ENCODE data around the gene ITPRID2. TPM values are rescaled to one million over a fixed set of nuclear protein-coding genes. Genes with fewer than 3 reads are reported as not detected.
"Not testable (repeated sequence)": the region's sequence is repeated elsewhere in the genome, so short reads cannot be mapped to it uniquely, and the experiment has no call there.

Gene ITPRID2
- total RNA-seq, 4 donors from 2014 or later = 84.5 to 159 (median 114) TPM

DNA sequence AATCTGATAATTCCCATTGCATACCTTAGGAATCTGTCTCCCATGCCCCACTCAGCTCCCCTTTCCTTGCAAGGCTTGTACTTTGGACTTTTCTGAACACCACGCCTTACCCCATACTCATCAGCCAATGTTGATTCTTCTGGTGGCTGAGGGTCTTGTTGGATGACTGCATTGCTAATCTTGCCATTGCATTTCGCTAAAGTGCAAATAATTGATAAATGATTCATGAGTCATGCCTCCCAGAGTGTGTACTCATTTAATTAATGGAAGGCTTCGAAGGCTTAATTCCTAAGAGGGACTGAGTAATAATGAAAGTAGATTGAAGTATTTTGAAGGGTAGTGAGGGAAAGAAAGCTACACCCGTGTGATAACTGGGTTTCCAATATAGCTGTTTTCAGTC is 66.1 kb downstream of the ITPRID2 start:
- Histone ChIP-seq H3K36me3 (no peaks in the 10 kb centered on the region), H3K27me3 (no peaks in the 10 kb centered on the region), H3K9me3 (no peaks in the 10 kb centered on the region), H3K27ac (no peak overlapping the region), H3K4me3 (no peak overlapping the region), H3K4me1 (no peaks in the 10 kb centered on the region)
- TF ChIP-seq CTCF (IDR thresholded peaks at IDR 0.05) (no peak), POLR2A (IDR thresholded peaks at IDR 0.05) (no peak)
- DNase-seq = no peak
- intact Hi-C loops (cut with DNase I; ENCODE audit: low total_unique reads) = no loop called here

DNA sequence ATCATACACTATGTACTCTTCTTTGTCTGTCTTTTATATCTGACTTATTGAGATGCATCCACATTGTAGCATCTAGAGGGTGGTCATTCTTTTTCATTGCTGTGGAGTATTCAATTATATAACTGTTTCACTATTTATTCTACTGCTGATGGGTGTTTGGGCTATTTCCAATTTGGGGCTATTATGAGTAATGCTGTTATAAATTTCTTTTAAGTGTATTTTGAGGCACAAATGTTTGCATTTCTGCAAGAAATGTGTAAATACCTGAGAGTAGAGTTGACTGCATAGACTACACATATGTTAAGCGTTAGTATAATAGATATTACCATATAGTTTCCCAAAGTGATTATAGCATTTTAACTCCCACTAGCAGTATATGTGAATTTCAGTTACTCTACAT is 67.2 kb downstream of the ITPRID2 start:
- intact Hi-C loops (cut with DNase I; ENCODE audit: low total_unique reads) = no loop called here
- Histone ChIP-seq H3K36me3 (no peaks in the 10 kb centered on the region), H3K27me3 (no peaks in the 10 kb centered on the region), H3K9me3 (no peaks in the 10 kb centered on the region), H3K4me1 (no peaks in the 10 kb centered on the region), H3K27ac (no peak overlapping the region), H3K4me3 (no peak overlapping the region)
- TF ChIP-seq CTCF (IDR thresholded peaks at IDR 0.05) (no peak), POLR2A (IDR thresholded peaks at IDR 0.05) (no peak)
- DNase-seq = no peak

GRCh38 chr2:181959508-181959907 is 68.0 kb downstream of the ITPRID2 start:
- no peaks in the 10 kb centered on the region for H3K27me3 ChIP-seq
- no peaks in the 10 kb centered on the region for H3K9me3 ChIP-seq
- no peak overlapping the region for H3K27ac ChIP-seq
- no peak for TF ChIP-seq CTCF (IDR thresholded peaks at IDR 0.05)
- no peak for TF ChIP-seq POLR2A (IDR thresholded peaks at IDR 0.05)
- no peak for DNase-seq
- H3K36me3 ChIP-seq = no peaks in the 10 kb centered on the region
- intact Hi-C loops (cut with DNase I; ENCODE audit: low total_unique reads) = no loop called here
- no peaks in the 10 kb centered on the region for H3K4me1 ChIP-seq
- H3K4me3 ChIP-seq = no peak overlapping the region

GRCh38 chr2:181961167-181961566 is 69.6 kb downstream of the ITPRID2 start:
- not testable (repeated sequence) for H3K36me3 ChIP-seq, H3K4me1 ChIP-seq, H3K27me3 ChIP-seq, H3K4me3 ChIP-seq, H3K9me3 ChIP-seq, H3K27ac ChIP-seq, DNase-seq
- intact Hi-C loops (cut with DNase I; ENCODE audit: low total_unique reads) = loop anchor here (10.0 kb wide), 1 partner anchor 694 kb away; no protein-coding TSS in a partner anchor

DNA sequence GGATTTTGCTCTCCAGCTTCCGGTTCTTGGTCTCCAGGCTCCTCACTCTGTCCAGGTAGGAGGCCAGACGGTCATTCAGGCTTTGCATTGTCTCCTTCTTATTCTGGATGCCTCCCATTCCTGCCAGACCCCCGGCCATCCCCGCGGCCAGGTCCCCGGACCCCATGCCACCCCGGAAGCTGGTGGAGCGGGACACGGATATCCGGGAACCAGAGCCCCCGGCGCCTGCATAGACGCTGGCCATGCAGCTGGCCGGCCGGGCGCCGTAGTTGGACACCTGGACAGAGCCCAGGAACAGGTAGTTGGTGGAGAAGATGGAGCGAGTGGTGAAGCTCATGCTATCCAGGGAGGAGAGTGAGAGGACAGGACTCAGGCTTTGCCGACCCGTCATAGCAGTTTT is 70.6 kb downstream of the ITPRID2 start:
- no peak for TF ChIP-seq POLR2A (IDR thresholded peaks at IDR 0.05)
- TF ChIP-seq CTCF (IDR thresholded peaks at IDR 0.05) = no peak
- Histone ChIP-seq H3K27me3 (no peaks in the 10 kb centered on the region), H3K27ac (no peak overlapping the region), H3K4me3 (no peak overlapping the region), H3K9me3 (no peaks in the 10 kb centered on the region), H3K4me1 (no peaks in the 10 kb centered on the region), H3K36me3 (no peaks in the 10 kb centered on the region)
- intact Hi-C loops (cut with DNase I; ENCODE audit: low total_unique reads) = loop anchor here (10.0 kb wide), 1 partner anchor 693 kb away; no protein-coding TSS in a partner anchor
- DNase-seq = no peak

GRCh38 chr2:181970160-181970794 is 78.7 kb downstream of the ITPRID2 start:
- Histone ChIP-seq H3K9me3 (no peaks in the 10 kb centered on the region), H3K27me3 (no peaks in the 10 kb centered on the region), H3K27ac (no peak overlapping the region), H3K36me3 (no peaks in the 10 kb centered on the region), H3K4me3 (no peak overlapping the region), H3K4me1 (no peaks in the 10 kb centered on the region)
- TF ChIP-seq POLR2A (IDR thresholded peaks at IDR 0.05) (no peak), CTCF (IDR thresholded peaks at IDR 0.05) (no peak)
- intact Hi-C loops (cut with DNase I; ENCODE audit: low total_unique reads) = no loop called here
- DNase-seq = no peak

All from uterus (tissue), 4 donors.